ENCODE measurements around the gene LCMT2.
A peak's percentile ranks its signal among the peaks of the same experiment; 100 is the strongest.

Gene LCMT2

GRCh38 chr15:43361313-43361903 lies 31.0 kb upstream of the LCMT2 start:
- Histone ChIP-seq H3K27me3 (replicated peaks) (no peaks in the 10 kb centered on the region), H3K27ac (no peak overlapping the region), H3K36me3 (replicated peaks) (peaks cover 67% of the 10 kb centered on the region), H3K4me3 (ENCODE audit: low read depth, low read length) (no peak overlapping the region)
- in situ Hi-C loops (cut with HindIII; ENCODE audit: low pct_ligation_motif_present, low sequenced_read_pairs), result no loop called here
- TF ChIP-seq CTCF (IDR thresholded peaks at IDR 0.05; ENCODE audit: low read depth, low read length, missing control alignments), result no peak
- DNase-seq, result no peak

- in situ Hi-C loops (cut with HindIII; ENCODE audit: low pct_ligation_motif_present, low sequenced_read_pairs), result no loop called here
- H3K27ac ChIP-seq, result no peak overlapping the region
- no peaks in the 10 kb centered on the region for H3K27me3 ChIP-seq (replicated peaks)
- H3K4me3 ChIP-seq (ENCODE audit: low read depth, low read length), result no peak overlapping the region
- peaks cover 62% of the 10 kb centered on the region for H3K36me3 ChIP-seq (replicated peaks)
- DNase-seq, result no peak
- TF ChIP-seq CTCF (IDR thresholded peaks at IDR 0.05; ENCODE audit: low read depth, low read length, missing control alignments), result no peak
Observed at GRCh38 chr15:43360821-43361220, 30.4 kb upstream of the LCMT2 start.

- Histone ChIP-seq H3K27ac (no peak overlapping the region), H3K4me3 (ENCODE audit: low read depth, low read length) (no peak overlapping the region), H3K36me3 (replicated peaks) (no peaks in the 10 kb centered on the region), H3K27me3 (replicated peaks) (no peaks in the 10 kb centered on the region)
- in situ Hi-C loops (cut with HindIII; ENCODE audit: low pct_ligation_motif_present, low sequenced_read_pairs), result no loop called here
- no peak for TF ChIP-seq CTCF (IDR thresholded peaks at IDR 0.05; ENCODE audit: low read depth, low read length, missing control alignments)
- DNase-seq, result no peak
Observed at GRCh38 chr15:43352693-43353382, 22.5 kb upstream of the LCMT2 start.

GRCh38 chr15:43347114-43347513 lies 16.7 kb upstream of the LCMT2 start:
- H3K4me3 ChIP-seq (ENCODE audit: low read depth, low read length), result no peak overlapping the region
- no peaks in the 10 kb centered on the region for H3K36me3 ChIP-seq (replicated peaks)
- in situ Hi-C loops (cut with HindIII; ENCODE audit: low pct_ligation_motif_present, low sequenced_read_pairs), result no loop called here

GRCh38 chr15:43346305-43346704 lies 15.9 kb upstream of the LCMT2 start:
- in situ Hi-C loops (cut with HindIII; ENCODE audit: low pct_ligation_motif_present, low sequenced_read_pairs), result no loop called here
- no peak for DNase-seq
- no peaks in the 10 kb centered on the region for H3K36me3 ChIP-seq (replicated peaks)
- H3K27me3 ChIP-seq (replicated peaks), result no peaks in the 10 kb centered on the region
- no peak overlapping the region for H3K27ac ChIP-seq
- no peak overlapping the region for H3K4me3 ChIP-seq (ENCODE audit: low read depth, low read length)
- no peak for TF ChIP-seq CTCF (IDR thresholded peaks at IDR 0.05; ENCODE audit: low read depth, low read length, missing control alignments)

More at GRCh38 chr15:43347114-43347513, 16.7 kb upstream of the LCMT2 start:
- H3K27ac ChIP-seq, result no peak overlapping the region
- no peak for DNase-seq
- H3K27me3 ChIP-seq (replicated peaks), result no peaks in the 10 kb centered on the region
- TF ChIP-seq CTCF (IDR thresholded peaks at IDR 0.05; ENCODE audit: low read depth, low read length, missing control alignments), result no peak

GRCh38 chr15:43330780-43331087 lies 361 bp upstream of the LCMT2 start:
- no peak for TF ChIP-seq CTCF (IDR thresholded peaks at IDR 0.05; ENCODE audit: low read depth, low read length, missing control alignments)
- in situ Hi-C loops (cut with HindIII; ENCODE audit: low pct_ligation_motif_present, low sequenced_read_pairs), result no loop called here
- Histone ChIP-seq H3K27ac (peak overlapping the region; percentile 59), H3K36me3 (replicated peaks) (no peaks in the 10 kb centered on the region), H3K4me3 (ENCODE audit: low read depth, low read length) (peak overlapping the region; percentile 84), H3K27me3 (replicated peaks) (no peaks in the 10 kb centered on the region)
- no peak for DNase-seq
